Type B pancreatic cell (in vitro differentiated cells): ENCODE measurements around the gene GALNT1. TPM values are rescaled to one million over a fixed set of nuclear protein-coding genes. Genes with fewer than 3 reads are reported as not detected.

Experiments
- DNase-seq: peaks from one replicate; pipeline ENCODE4 v3.0.0; 2021; ENCODE audit warnings: mixed read lengths; ENCODE audit not compliant: unreplicated experiment; ENCODE audit errors: extremely low spot score
- H3K27ac Mint-ChIP-seq: 2 replicates; pipeline ENCODE4 v1.8.0; 2021; ENCODE audit warnings: mild to moderate bottlenecking, mixed read lengths
- H3K27me3 Mint-ChIP-seq: 2 replicates; pipeline ENCODE4 v1.8.0; 2021; ENCODE audit warnings: mixed read lengths
- H3K36me3 Mint-ChIP-seq: 2 replicates; pipeline ENCODE4 v1.8.0; 2021; ENCODE audit warnings: mixed read lengths
- H3K4me1 Mint-ChIP-seq: one replicate; pipeline ENCODE4 v1.8.0; 2021; ENCODE audit warnings: mixed read lengths; ENCODE audit not compliant: unreplicated experiment
- H3K4me3 Mint-ChIP-seq: 2 replicates; pipeline ENCODE4 v1.8.0; 2021; ENCODE audit warnings: mild to moderate bottlenecking, mixed read lengths
- H3K9me3 Mint-ChIP-seq: 2 replicates; pipeline ENCODE4 v1.8.0; 2021; ENCODE audit warnings: mixed read lengths
- total RNA-seq: library from RNA; stranded (reverse); gene quantifications from 2 replicates; pipeline ENCODE4 v1.2.1, GENCODE V29; 2021; ENCODE audit warnings: low replicate concordance
- TF ChIP-seq, protein P1 (sequence below): fragments of 200-600 bp; sonication (generic); conservative IDR thresholded peaks from 2 replicates; pipeline ENCODE4 v1.5.0; 2021; ENCODE audit warnings: antibody characterized with exemption, mild to moderate bottlenecking

Gene GALNT1
- total RNA-seq, 1 donor from 2014 or later, result 92.1 TPM

DNA sequence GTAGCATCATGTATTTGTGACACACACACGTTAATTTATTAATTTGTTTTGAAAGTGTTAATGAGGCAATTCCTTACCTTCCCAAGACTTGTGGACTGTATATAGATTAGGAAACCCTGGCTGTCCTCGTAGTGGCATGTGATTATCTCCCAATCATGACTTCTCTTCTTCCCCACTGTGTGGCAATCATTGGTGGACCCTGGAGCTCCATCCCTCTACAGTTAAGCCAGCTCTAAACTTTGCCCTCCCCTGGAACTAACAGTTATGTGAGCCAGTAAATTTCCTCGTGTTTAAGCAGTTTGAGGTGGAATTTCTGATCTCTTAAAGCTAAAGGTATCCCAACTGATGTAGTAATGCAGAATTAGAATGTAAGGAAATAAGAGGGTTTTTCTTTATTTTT, 22.0 kb downstream of the GALNT1 start:
- no peaks in the 10 kb centered on the region for H3K4me1 Mint-ChIP-seq
- H3K4me3 Mint-ChIP-seq, result no peak overlapping the region
- no peaks in the 10 kb centered on the region for H3K27me3 Mint-ChIP-seq
- TF ChIP-seq, protein P1, sequence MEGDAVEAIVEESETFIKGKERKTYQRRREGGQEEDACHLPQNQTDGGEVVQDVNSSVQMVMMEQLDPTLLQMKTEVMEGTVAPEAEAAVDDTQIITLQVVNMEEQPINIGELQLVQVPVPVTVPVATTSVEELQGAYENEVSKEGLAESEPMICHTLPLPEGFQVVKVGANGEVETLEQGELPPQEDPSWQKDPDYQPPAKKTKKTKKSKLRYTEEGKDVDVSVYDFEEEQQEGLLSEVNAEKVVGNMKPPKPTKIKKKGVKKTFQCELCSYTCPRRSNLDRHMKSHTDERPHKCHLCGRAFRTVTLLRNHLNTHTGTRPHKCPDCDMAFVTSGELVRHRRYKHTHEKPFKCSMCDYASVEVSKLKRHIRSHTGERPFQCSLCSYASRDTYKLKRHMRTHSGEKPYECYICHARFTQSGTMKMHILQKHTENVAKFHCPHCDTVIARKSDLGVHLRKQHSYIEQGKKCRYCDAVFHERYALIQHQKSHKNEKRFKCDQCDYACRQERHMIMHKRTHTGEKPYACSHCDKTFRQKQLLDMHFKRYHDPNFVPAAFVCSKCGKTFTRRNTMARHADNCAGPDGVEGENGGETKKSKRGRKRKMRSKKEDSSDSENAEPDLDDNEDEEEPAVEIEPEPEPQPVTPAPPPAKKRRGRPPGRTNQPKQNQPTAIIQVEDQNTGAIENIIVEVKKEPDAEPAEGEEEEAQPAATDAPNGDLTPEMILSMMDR, result no peak
- no peak for DNase-seq
- H3K36me3 Mint-ChIP-seq, result peaks cover 61% of the 10 kb centered on the region
- H3K27ac Mint-ChIP-seq, result no peak overlapping the region
- H3K9me3 Mint-ChIP-seq, result peaks cover 29% of the 10 kb centered on the region

DNA sequence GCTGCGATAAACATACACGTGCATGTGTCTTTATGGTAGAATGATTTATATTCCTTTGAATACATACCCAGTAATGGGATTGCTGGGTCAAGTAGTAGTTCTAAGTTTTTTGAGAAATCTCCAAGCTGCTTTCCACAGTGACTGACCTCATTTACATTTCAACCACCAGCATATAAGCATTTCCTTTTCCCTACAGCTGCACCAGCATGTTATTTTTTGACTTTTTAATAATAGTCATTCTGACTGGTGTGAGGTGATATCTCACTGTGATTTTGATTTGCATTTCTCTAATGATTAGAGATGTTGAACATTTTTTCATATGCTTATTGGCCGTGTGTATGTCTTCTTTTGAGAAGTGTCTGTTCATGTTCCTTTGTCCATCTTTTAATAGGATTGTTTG, 22.8 kb downstream of the GALNT1 start:
- peaks cover 55% of the 10 kb centered on the region for H3K36me3 Mint-ChIP-seq
- no peak for DNase-seq
- H3K27me3 Mint-ChIP-seq, result no peaks in the 10 kb centered on the region
- no peak overlapping the region for H3K27ac Mint-ChIP-seq
- TF ChIP-seq, protein P1, result no peak
- H3K4me1 Mint-ChIP-seq, result peaks cover 4% of the 10 kb centered on the region
- no peak overlapping the region for H3K4me3 Mint-ChIP-seq
- peaks cover 28% of the 10 kb centered on the region for H3K9me3 Mint-ChIP-seq

DNA sequence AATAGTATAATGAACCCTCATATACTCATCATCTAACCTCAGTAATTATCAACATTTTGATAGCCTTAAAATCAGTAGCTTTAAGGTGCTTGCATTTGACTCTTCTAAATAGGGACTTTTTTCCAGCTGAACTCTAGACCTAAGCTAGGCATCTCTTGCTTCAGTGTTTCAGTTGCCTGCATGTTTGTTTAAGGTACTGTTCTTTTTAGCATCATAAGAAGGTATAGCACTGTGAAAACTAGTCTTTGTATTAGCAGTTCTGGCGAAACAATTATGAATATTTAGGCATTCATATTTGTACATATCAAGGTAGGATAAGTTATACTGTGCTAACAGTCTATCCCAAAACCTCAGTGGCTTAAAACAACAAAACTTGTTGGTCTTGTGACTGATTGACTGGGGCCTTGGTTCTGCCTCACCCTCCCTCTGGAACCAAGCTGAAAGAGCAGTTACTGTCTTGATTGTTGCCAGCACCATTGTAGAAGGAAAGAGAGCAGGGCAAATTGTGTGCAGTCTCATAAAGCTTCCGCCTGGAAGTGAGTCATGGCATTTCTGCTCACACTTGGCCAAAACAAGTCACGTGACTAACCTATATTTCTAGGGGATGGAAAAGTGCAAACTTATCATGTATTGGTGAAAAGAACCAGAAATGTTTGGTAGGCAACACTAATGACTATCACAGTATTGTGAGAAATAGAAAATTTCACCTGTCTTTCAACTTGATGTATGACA, 24.3 kb downstream of the GALNT1 start:
- peaks cover 4% of the 10 kb centered on the region for H3K4me1 Mint-ChIP-seq
- peaks cover 41% of the 10 kb centered on the region for H3K36me3 Mint-ChIP-seq
- TF ChIP-seq, protein P1, result no peak
- no peak overlapping the region for H3K4me3 Mint-ChIP-seq
- DNase-seq, result no peak
- H3K27ac Mint-ChIP-seq, result no peak overlapping the region
- H3K9me3 Mint-ChIP-seq, result peaks cover 28% of the 10 kb centered on the region
- H3K27me3 Mint-ChIP-seq, result no peaks in the 10 kb centered on the region

DNA sequence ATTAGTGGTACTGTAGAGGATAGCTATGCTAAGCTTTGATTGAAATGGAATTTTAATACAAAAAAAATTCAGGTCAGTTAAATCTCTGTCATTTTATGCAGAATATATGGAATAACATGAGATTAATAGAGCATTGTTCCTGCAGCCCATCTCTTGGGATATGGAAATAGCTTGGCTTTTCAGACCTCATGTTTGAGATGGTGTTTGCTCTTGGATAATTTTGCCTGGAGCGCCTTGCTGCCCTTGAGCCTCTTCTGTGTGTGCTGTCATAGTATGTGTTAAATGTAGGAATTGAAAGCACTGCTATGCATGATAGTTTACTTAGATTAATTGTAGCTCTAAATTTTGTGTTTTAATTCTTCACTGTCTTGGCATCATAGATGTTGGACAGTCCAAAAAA, 27.7 kb downstream of the GALNT1 start:
- TF ChIP-seq, protein P1, result no peak
- peaks cover 4% of the 10 kb centered on the region for H3K4me1 Mint-ChIP-seq
- no peak overlapping the region for H3K27ac Mint-ChIP-seq

DNA sequence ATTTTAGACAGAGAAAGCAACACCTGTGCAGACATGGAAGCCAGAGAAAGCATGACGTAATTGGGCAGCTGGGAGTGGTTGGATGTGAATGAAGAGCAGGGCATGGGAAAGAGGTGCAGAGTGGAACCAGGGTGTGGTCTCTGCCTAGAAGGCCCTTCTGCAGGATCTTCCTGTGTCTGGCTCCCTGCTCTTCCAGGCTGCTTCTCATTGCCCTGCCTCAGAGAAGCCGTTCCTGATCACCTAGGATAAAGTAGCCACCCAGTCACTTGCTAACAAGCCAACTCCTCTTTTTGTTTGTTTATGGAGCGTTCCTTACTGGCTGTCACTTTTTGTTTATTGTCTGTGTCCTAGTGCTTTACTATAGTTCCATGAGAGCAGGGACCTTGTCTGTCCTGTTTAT, 28.5 kb downstream of the GALNT1 start:
- no peaks in the 10 kb centered on the region for H3K27me3 Mint-ChIP-seq
- H3K9me3 Mint-ChIP-seq, result no peaks in the 10 kb centered on the region
- no peak overlapping the region for H3K4me3 Mint-ChIP-seq
- TF ChIP-seq, protein P1, result no peak
- H3K27ac Mint-ChIP-seq, result no peak overlapping the region
- peaks cover 4% of the 10 kb centered on the region for H3K4me1 Mint-ChIP-seq
- peaks cover 6% of the 10 kb centered on the region for H3K36me3 Mint-ChIP-seq
- no peak for DNase-seq

More for the DNA sequence above, 27.7 kb downstream of the GALNT1 start:
- DNase-seq, result no peak
- Mint-ChIP-seq H3K27me3 (no peaks in the 10 kb centered on the region), H3K36me3 (peaks cover 10% of the 10 kb centered on the region), H3K9me3 (no peaks in the 10 kb centered on the region), H3K4me3 (no peak overlapping the region)
